ENCODE measurements around the gene CACNA2D1.

The CACNA2D1 gene

DNA sequence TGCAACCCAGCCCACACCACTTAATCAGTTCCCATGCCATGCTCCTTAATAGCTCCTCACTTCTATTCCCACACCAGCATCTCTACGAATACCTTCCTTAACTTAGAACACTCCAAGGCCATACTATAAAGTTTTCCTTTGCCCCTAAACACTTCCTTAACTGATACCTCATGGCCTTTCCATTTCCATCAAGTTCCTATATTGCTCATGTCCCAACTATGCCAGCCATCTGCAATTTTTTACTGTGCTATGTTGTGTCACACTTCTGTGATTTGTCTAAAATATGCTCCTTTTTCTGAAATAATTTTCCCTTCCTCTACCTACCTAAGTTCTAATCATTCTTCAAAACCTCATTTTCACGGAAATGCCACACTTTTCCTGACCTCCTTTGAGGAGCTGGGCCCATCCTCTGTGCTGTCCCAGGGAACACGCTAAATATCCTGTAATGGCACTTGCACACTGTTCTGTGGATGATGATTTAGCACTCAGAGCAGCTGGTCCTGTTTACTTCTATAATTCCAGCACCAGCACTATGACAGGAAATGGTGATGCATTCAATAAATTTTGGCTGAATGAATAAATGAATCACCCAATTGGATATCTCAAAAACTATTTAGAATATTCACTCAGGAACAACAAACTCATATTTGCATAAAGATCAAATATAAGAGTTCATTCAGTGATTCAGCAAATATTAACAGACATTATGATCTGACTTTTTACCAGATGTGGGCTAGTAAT is 407.3 kb downstream of the CACNA2D1 start:
- TF ChIP-seq, protein P1, sequence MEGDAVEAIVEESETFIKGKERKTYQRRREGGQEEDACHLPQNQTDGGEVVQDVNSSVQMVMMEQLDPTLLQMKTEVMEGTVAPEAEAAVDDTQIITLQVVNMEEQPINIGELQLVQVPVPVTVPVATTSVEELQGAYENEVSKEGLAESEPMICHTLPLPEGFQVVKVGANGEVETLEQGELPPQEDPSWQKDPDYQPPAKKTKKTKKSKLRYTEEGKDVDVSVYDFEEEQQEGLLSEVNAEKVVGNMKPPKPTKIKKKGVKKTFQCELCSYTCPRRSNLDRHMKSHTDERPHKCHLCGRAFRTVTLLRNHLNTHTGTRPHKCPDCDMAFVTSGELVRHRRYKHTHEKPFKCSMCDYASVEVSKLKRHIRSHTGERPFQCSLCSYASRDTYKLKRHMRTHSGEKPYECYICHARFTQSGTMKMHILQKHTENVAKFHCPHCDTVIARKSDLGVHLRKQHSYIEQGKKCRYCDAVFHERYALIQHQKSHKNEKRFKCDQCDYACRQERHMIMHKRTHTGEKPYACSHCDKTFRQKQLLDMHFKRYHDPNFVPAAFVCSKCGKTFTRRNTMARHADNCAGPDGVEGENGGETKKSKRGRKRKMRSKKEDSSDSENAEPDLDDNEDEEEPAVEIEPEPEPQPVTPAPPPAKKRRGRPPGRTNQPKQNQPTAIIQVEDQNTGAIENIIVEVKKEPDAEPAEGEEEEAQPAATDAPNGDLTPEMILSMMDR (conservative IDR thresholded peaks at IDR 0.05; ENCODE audit: low read depth) = no peak
- H3K27ac ChIP-seq = no peak overlapping the region
- DNase-seq (ENCODE audit: low spot score) = no peak
- POLR2A ChIA-PET (ENCODE audit: low non-redundant PET) = no interaction called here
- CTCF ChIA-PET = no interaction called here

DNA sequence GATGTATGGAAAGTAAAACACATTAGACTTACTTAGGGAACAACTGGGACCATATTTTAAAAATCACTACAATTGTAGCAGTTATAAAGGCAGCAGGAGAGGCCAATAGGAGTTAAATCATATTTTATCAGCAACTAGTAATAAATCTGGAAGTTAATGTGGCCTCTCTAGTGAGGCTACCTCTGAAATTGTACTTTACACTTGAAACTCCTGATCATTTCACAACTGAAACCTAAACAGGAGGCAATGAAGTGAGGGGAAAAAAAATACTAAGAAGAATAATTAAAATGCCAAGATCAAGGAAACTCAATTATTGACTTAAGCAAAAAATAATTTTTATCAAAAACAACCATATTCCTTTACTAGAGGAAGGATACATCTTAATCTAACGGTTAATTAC is 408.1 kb downstream of the CACNA2D1 start:
- no peak overlapping the region for H3K27ac ChIP-seq
- TF ChIP-seq, protein P1 (conservative IDR thresholded peaks at IDR 0.05; ENCODE audit: low read depth) = no peak
- ChIA-PET CTCF (interaction anchor here (0.6 kb wide), 1 partner anchor 333 kb away, joined by 4 read pairs; no protein-coding TSS in a partner anchor), POLR2A (ENCODE audit: low non-redundant PET) (no interaction called here)
- no peak for DNase-seq (ENCODE audit: low spot score)

- ChIA-PET POLR2A (ENCODE audit: low non-redundant PET) (no interaction called here), CTCF (no interaction called here)
- TF ChIP-seq, protein P1 (conservative IDR thresholded peaks at IDR 0.05; ENCODE audit: low read depth) = no peak
- H3K27ac ChIP-seq = no peak overlapping the region
- DNase-seq (ENCODE audit: low spot score) = no peak
These were observed 410.7 kb downstream of the CACNA2D1 start for GRCh38 chr7:82032901-82033300.

DNA sequence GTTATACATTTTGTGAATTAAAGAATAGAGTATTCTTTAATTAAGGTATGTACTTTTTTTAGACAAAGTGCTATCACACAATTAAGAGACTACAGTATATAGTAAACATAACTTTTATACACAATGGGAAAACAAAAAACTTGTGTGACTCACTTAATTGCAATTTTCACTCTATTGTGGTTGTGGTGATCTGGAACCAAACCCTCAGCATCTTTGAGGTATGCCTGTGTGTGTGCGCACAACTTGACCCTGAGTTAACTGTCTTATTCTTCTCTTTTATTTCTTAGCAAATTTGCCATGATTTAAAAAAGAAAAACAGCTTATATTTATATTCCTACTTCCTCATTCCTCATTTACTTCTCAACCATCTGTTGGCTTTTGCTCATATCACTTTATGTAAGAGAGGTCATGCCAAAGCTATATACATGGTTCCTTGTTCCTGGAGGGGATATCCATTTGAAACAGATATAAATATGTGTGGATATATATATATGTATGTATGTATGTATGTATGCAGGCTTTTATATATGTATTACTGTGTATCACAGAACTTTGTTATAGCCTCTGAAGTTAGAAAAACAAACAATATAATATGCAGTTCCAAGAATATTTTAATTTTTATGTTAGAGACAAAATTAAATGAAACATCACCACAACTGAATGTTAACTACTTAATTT is 414.2 kb downstream of the CACNA2D1 start:
- no peak for DNase-seq (ENCODE audit: low spot score)
- ChIA-PET POLR2A (ENCODE audit: low non-redundant PET) (no interaction called here), CTCF (no interaction called here)
- TF ChIP-seq, protein P1 (conservative IDR thresholded peaks at IDR 0.05; ENCODE audit: low read depth) = no peak
- H3K27ac ChIP-seq = no peak overlapping the region

DNA sequence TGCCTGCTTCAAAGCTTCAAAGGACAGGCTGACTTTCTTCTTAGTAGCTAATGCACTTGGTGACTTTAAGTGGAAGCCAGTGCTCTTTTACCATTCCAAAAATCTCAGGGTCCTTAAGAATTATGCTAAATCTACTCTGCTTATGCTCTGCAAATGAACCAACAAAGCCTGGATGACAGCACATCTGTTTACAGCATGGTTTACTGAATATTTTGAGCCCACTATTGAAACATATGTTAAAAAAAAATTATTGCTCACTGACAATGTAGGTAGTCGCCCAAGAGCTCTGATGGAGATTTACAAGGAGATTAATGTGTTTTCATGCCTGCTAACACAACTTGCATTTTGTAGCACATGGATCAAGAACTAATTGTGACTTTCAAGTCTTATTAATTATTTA is 415.5 kb downstream of the CACNA2D1 start:
- no peak for DNase-seq (ENCODE audit: low spot score)
- ChIA-PET POLR2A (ENCODE audit: low non-redundant PET) (no interaction called here), CTCF (no interaction called here)
- no peak overlapping the region for H3K27ac ChIP-seq
- TF ChIP-seq, protein P1 (conservative IDR thresholded peaks at IDR 0.05; ENCODE audit: low read depth) = no peak

- ChIA-PET CTCF (no interaction called here), POLR2A (ENCODE audit: low non-redundant PET) (no interaction called here)
- H3K27ac ChIP-seq = no peak overlapping the region
- DNase-seq (ENCODE audit: low spot score) = no peak
- TF ChIP-seq, protein P1 (conservative IDR thresholded peaks at IDR 0.05; ENCODE audit: low read depth) = no peak
These were observed 421.9 kb downstream of the CACNA2D1 start for GRCh38 chr7:82021713-82022112.
